PFSK-1 (cell line): ENCODE measurements around the gene TCAP.

Experiments used
- FOXP2 ChIP-seq: optimal IDR thresholded peaks from 2 replicates; pipeline ENCODE3; 2011; ENCODE audit warnings: borderline replicate concordance, control low read depth, inconsistent platforms; ENCODE audit not compliant: insufficient read depth; ENCODE audit errors: extremely low read length, extremely low read depth
- POLR2AphosphoS5 ChIP-seq: IDR thresholded peaks from 2 replicates; pipeline ENCODE4 v1.6.1; 2012; ENCODE audit warnings: low read depth, mild to moderate bottlenecking, control low read depth, low read length, moderate library complexity
- SIN3A ChIP-seq: IDR thresholded peaks from 2 replicates; pipeline ENCODE4 v1.6.1; 2012; ENCODE audit warnings: mild to moderate bottlenecking, low read length, moderate library complexity, borderline replicate concordance; ENCODE audit not compliant: insufficient read depth
- TAF1 ChIP-seq: IDR thresholded peaks from 2 replicates; pipeline ENCODE4 v1.6.1; 2012; ENCODE audit warnings: low read length, control low read depth, borderline replicate concordance; ENCODE audit not compliant: insufficient read depth
- TF ChIP-seq, protein P1 (sequence below), 2 experiments: IDR thresholded peaks; 2 replicates each; pipeline versions ENCODE4 v1.6.1 to v1.8.0; 2011 to 2012; ENCODE audit warnings: low read depth in 2 of 2, low read length in 2 of 2, control low read depth in 1 of 2, inconsistent platforms in 1 of 2, mild to moderate bottlenecking in 1 of 2, moderate library complexity in 1 of 2; ENCODE audit not compliant: insufficient read depth in 1 of 2

DNA sequence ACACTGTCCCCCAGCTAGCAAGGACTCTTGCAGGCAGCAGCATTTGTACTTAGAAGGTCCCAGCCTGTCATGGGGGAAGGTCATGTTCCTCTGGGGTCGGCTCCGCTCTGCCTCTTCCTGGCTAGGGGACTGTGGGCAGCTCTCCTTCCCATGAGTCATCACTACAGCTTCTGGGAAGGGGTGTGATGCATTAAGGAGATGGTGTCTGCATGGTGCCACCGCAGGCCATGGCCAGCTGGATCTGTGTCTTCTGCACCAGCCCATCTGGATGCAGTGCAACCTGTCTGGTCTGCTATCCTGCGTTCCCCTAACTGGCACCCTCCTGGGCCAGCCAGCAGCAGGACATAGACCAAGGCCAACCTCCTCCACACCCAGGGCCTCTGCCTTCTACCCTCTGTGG, 21.9 kb upstream of the TCAP start:
- no peak for TF ChIP-seq TAF1
- TF ChIP-seq, protein P1, sequence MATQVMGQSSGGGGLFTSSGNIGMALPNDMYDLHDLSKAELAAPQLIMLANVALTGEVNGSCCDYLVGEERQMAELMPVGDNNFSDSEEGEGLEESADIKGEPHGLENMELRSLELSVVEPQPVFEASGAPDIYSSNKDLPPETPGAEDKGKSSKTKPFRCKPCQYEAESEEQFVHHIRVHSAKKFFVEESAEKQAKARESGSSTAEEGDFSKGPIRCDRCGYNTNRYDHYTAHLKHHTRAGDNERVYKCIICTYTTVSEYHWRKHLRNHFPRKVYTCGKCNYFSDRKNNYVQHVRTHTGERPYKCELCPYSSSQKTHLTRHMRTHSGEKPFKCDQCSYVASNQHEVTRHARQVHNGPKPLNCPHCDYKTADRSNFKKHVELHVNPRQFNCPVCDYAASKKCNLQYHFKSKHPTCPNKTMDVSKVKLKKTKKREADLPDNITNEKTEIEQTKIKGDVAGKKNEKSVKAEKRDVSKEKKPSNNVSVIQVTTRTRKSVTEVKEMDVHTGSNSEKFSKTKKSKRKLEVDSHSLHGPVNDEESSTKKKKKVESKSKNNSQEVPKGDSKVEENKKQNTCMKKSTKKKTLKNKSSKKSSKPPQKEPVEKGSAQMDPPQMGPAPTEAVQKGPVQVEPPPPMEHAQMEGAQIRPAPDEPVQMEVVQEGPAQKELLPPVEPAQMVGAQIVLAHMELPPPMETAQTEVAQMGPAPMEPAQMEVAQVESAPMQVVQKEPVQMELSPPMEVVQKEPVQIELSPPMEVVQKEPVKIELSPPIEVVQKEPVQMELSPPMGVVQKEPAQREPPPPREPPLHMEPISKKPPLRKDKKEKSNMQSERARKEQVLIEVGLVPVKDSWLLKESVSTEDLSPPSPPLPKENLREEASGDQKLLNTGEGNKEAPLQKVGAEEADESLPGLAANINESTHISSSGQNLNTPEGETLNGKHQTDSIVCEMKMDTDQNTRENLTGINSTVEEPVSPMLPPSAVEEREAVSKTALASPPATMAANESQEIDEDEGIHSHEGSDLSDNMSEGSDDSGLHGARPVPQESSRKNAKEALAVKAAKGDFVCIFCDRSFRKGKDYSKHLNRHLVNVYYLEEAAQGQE (IDR thresholded peaks at IDR 0.05; ENCODE audit: insufficient read depth in 1 of 2, low read depth in 2 of 2, low read length in 2 of 2) = no peak
- no peak for TF ChIP-seq POLR2AphosphoS5
- TF ChIP-seq SIN3A = no peak
- no peak for TF ChIP-seq FOXP2
